Measurements from ENCODE around the gene PPP3CA. TPM values are rescaled to one million over a fixed set of nuclear protein-coding genes. Genes with fewer than 3 reads are reported as not detected.
"Not testable (repeated sequence)": the region's sequence is repeated elsewhere in the genome, so short reads cannot be mapped to it uniquely, and the experiment has no call there.

The PPP3CA gene
- total and polyA plus RNA-seq, 2 donors from 2014 or later: 6.9 to 31.5 TPM

DNA sequence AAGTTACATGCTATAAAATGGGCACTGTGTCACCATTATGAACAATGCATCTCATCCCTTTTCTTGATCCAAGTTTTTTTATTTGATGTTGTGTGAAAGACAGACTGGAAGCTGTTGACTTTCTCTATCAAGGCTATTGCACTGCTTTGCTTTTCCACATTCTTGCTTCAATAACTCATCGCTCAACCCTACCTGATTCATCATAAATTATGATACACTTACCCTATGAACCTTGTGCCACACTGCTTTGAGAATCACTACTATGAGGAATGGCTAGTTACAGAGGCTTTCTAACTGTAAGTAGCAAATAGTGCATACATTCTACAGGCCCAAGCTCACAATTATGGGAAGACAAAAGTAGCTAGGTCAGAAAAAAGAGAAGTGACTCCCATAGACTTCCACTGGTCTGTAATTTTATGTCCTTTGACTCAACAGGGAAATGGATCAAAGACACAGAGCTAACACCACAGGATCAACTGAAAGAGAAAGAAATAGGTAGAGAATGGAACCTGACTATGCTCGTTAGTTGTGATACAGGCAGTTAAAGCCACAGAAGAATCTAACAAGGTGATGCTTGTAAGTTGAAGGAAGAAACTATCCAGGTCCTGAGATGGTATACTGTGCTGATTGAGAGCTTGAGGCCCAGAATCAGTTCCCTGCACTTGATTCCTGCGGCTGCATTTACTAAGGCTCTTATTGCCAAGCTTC, 163.5 kb downstream of the PPP3CA start:
- H3K36me3 ChIP-seq (ENCODE audit: control insufficient read depth in 2 of 3, insufficient read depth in 3 of 3, low read length in 3 of 3): no peaks in the 10 kb centered on the region
- intact Hi-C loops (cut with DNase I): no loop called here
- H3K4me1 ChIP-seq (ENCODE audit: control insufficient read depth in 2 of 3, insufficient read depth in 2 of 3, low read depth in 1 of 3, low read length in 3 of 3): no peaks in the 10 kb centered on the region
- H3K27ac ChIP-seq (ENCODE audit: low read depth in 2 of 2, low read length in 2 of 2): no peak overlapping the region
- DNase-seq (no peak), FAIRE-seq (no peak)
- TF ChIP-seq, protein P1, sequence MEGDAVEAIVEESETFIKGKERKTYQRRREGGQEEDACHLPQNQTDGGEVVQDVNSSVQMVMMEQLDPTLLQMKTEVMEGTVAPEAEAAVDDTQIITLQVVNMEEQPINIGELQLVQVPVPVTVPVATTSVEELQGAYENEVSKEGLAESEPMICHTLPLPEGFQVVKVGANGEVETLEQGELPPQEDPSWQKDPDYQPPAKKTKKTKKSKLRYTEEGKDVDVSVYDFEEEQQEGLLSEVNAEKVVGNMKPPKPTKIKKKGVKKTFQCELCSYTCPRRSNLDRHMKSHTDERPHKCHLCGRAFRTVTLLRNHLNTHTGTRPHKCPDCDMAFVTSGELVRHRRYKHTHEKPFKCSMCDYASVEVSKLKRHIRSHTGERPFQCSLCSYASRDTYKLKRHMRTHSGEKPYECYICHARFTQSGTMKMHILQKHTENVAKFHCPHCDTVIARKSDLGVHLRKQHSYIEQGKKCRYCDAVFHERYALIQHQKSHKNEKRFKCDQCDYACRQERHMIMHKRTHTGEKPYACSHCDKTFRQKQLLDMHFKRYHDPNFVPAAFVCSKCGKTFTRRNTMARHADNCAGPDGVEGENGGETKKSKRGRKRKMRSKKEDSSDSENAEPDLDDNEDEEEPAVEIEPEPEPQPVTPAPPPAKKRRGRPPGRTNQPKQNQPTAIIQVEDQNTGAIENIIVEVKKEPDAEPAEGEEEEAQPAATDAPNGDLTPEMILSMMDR (IDR thresholded peaks at IDR 0.05; ENCODE audit: borderline replicate concordance, extremely low read depth, insufficient read depth): no peak
- H3K4me3 ChIP-seq (ENCODE audit: low read length in 3 of 3): no peak overlapping the region
- H3K27me3 ChIP-seq (ENCODE audit: control insufficient read depth, insufficient read depth, low read length): no peaks in the 10 kb centered on the region
- no peaks in the 10 kb centered on the region for H3K9me3 ChIP-seq (ENCODE audit: control insufficient read depth in 2 of 3, insufficient read depth in 1 of 3, low read length in 3 of 3)
- H3K9ac ChIP-seq (ENCODE audit: low read length in 3 of 3): no peak overlapping the region

DNA sequence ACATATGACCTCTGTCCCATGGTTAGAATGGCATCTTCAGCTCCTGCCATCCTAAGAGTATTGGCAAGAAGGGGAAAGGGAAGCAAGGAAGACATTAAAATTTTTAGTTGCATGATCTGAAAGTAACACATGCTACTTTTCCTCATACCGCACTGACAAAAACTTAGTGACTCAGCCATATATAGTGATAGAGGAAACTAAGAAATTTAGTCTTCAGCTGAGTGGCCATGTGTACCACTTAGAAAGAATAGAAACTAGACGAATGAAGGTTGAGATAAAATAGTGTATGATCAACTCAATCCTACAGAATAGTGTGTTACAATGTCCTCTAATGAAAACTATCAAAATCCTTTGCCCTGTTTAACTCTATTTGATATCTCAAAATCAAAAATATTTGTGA, 164.1 kb downstream of the PPP3CA start:
- no peak for FAIRE-seq
- intact Hi-C loops (cut with DNase I): no loop called here

DNA sequence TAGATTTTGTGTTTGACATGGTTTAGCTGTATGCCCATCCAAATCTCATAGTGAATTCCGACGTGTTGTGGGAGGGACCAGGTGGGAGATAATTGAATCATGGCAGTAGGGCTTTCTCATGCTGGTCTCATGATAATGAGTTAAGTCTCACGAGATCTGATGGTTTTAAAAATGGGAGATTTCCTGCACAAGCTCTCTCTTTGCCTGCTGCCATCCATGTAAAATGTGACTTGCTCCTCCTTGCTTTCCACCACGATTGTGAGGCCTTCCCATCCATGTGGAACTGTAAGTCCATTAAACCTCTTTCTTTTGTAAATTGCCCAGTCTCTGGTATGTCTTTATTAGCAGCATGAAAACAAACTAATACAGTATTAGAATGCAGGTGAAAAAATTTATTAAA, 164.6 kb downstream of the PPP3CA start:
- H3K4me3 ChIP-seq (ENCODE audit: low read length in 3 of 3); H3K9me3 ChIP-seq (ENCODE audit: control insufficient read depth in 2 of 3, insufficient read depth in 1 of 3, low read length in 3 of 3); FAIRE-seq; H3K36me3 ChIP-seq (ENCODE audit: control insufficient read depth in 2 of 3, insufficient read depth in 3 of 3, low read length in 3 of 3); intact Hi-C loops (cut with DNase I); H3K27ac ChIP-seq (ENCODE audit: low read depth in 2 of 2, low read length in 2 of 2); H3K27me3 ChIP-seq (ENCODE audit: control insufficient read depth, insufficient read depth, low read length); DNase-seq; H3K9ac ChIP-seq (ENCODE audit: low read length in 3 of 3); H3K4me1 ChIP-seq (ENCODE audit: control insufficient read depth in 2 of 3, insufficient read depth in 2 of 3, low read depth in 1 of 3, low read length in 3 of 3): not testable (repeated sequence)

More for the DNA sequence above, 164.1 kb downstream of the PPP3CA start:
- TF ChIP-seq, protein P1 (IDR thresholded peaks at IDR 0.05; ENCODE audit: borderline replicate concordance, extremely low read depth, insufficient read depth): no peak
- no peaks in the 10 kb centered on the region for H3K27me3 ChIP-seq (ENCODE audit: control insufficient read depth, insufficient read depth, low read length)
- no peaks in the 10 kb centered on the region for H3K9me3 ChIP-seq (ENCODE audit: control insufficient read depth in 2 of 3, insufficient read depth in 1 of 3, low read length in 3 of 3)
- no peaks in the 10 kb centered on the region for H3K4me1 ChIP-seq (ENCODE audit: control insufficient read depth in 2 of 3, insufficient read depth in 2 of 3, low read depth in 1 of 3, low read length in 3 of 3)
- H3K9ac ChIP-seq (ENCODE audit: low read length in 3 of 3): no peak overlapping the region
- DNase-seq: no peak
- H3K36me3 ChIP-seq (ENCODE audit: control insufficient read depth in 2 of 3, insufficient read depth in 3 of 3, low read length in 3 of 3): no peaks in the 10 kb centered on the region
- H3K27ac ChIP-seq (ENCODE audit: low read depth in 2 of 2, low read length in 2 of 2): no peak overlapping the region
- no peak overlapping the region for H3K4me3 ChIP-seq (ENCODE audit: low read length in 3 of 3)

- Histone ChIP-seq H3K4me3 (ENCODE audit: low read length in 3 of 3) (no peak overlapping the region), H3K27me3 (ENCODE audit: control insufficient read depth, insufficient read depth, low read length) (no peaks in the 10 kb centered on the region), H3K9me3 (ENCODE audit: control insufficient read depth in 2 of 3, insufficient read depth in 1 of 3, low read length in 3 of 3) (no peaks in the 10 kb centered on the region), H3K4me1 (ENCODE audit: control insufficient read depth in 2 of 3, insufficient read depth in 2 of 3, low read depth in 1 of 3, low read length in 3 of 3) (no peaks in the 10 kb centered on the region), H3K27ac (ENCODE audit: low read depth in 2 of 2, low read length in 2 of 2) (no peak overlapping the region), H3K36me3 (ENCODE audit: control insufficient read depth in 2 of 3, insufficient read depth in 3 of 3, low read length in 3 of 3) (no peaks in the 10 kb centered on the region), H3K9ac (ENCODE audit: low read length in 3 of 3) (no peak overlapping the region)
- intact Hi-C loops (cut with DNase I): no loop called here
- no peak for FAIRE-seq
- TF ChIP-seq, protein P1 (IDR thresholded peaks at IDR 0.05; ENCODE audit: borderline replicate concordance, extremely low read depth, insufficient read depth): no peak
- DNase-seq: no peak
Measured at GRCh38 chr4:101178731-101179130, 168.6 kb downstream of the PPP3CA start.
